ACC112 (cell line): Measurements from ENCODE around the gene ZNF608.

Source experiments
- H2AFZ ChIP-seq: fragments of 200-600 bp; sonication (generic); one replicate; pipeline ENCODE4 v1.6.0; 2017; ENCODE audit warnings: antibody characterized with exemption, low read length; ENCODE audit not compliant: unreplicated experiment
- H3K27ac ChIP-seq: fragments of 200-600 bp; sonication (generic); 2 replicates; pipeline ENCODE4 v1.5.1; 2014; ENCODE audit warnings: low read depth, mild to moderate bottlenecking, antibody characterized with exemption, low read length, moderate library complexity
- H3K27me3 ChIP-seq: fragments of 200-600 bp; sonication (generic); 2 replicates; pipeline ENCODE4 v1.6.1; 2014; ENCODE audit warnings: mild to moderate bottlenecking, antibody characterized with exemption, low read length, moderate library complexity, mixed read lengths; ENCODE audit not compliant: insufficient read depth
- H3K36me3 ChIP-seq: fragments of 200-600 bp; sonication (generic); 2 replicates; pipeline ENCODE4 v1.6.1; 2016; ENCODE audit warnings: mild to moderate bottlenecking, antibody characterized with exemption, low read length, moderate library complexity, mixed read lengths; ENCODE audit not compliant: insufficient read depth
- H3K4me1 ChIP-seq: fragments of 200-600 bp; sonication (generic); one replicate; pipeline ENCODE4 v1.6.1; 2016; ENCODE audit warnings: low read length, mixed read lengths; ENCODE audit not compliant: insufficient read depth, unreplicated experiment, control insufficient read depth
- H3K4me3 ChIP-seq: fragments of 200-600 bp; sonication (generic); 2 replicates; pipeline ENCODE4 v1.5.1; 2014; ENCODE audit warnings: mild to moderate bottlenecking, low read depth, low read length
- H3K79me2 ChIP-seq: fragments of 200-600 bp; sonication (generic); one replicate; pipeline ENCODE4 v1.6.0; 2016; ENCODE audit warnings: low read length; ENCODE audit not compliant: control insufficient read depth, unreplicated experiment, insufficient read depth

The ZNF608 gene

DNA sequence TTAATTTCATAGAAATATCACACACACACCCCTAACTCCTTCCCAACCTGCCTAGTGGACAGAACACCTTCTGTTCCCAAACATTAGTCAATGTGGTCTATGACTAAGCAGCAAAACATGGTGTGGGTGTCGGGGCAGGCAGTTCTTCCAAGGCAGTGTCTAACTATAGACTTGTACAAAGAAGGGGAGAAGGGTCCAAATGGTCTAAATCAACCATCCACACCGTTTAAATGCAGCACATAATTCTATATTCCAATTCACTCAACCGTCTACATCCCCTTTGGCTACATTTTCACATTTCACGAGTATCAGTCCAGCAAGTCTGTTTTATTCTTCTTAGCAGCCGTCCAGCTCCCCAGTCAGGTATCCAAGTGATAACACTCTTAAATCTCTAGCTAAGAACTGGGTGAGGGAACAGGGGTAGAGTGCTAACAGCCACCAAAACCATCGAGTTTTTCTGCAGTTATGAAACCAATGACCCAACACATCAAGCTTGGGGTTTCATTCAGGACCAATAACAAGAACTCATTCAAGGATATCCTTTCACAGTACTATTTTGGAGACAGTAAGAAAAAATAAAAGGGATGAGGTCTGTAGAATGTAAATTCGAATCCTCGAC is 3.3 kb downstream of the ZNF608 start:
- H3K4me3 ChIP-seq = peak overlapping the region; percentile 83
- H3K36me3 ChIP-seq = no peaks in the 10 kb centered on the region

DNA sequence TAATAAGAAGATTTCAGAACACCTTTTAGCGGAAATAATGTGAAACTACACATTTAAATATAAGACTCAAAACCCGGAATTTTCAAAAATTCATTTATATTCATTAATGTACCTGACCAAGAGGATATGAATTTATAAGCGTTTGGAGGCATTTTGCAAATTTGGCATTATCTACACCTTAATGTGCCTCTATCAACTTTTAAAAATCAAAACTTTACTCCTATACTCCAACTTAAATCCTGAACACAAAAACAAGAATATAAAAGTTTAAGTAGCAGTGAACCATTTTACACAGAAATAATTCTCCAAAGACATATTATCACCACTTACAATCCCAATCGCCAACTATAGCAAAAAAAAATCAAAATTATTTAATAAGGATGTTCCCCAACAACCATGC is 3.9 kb downstream of the ZNF608 start:
- Histone ChIP-seq H3K79me2 (peaks cover 38% of the 10 kb centered on the region), H3K27me3 (no peaks in the 10 kb centered on the region), H3K4me1 (peaks cover 36% of the 10 kb centered on the region), H3K36me3 (no peaks in the 10 kb centered on the region), H3K27ac (peak overlapping the region; percentile 48), H3K4me3 (peak overlapping the region; percentile 83), H2AFZ (no peak overlapping the region)

More for the DNA sequence above, 3.3 kb downstream of the ZNF608 start:
- peak overlapping the region; percentile 48 for H3K27ac ChIP-seq
- H3K27me3 ChIP-seq = no peaks in the 10 kb centered on the region
- H3K4me1 ChIP-seq = peaks cover 36% of the 10 kb centered on the region
- no peak overlapping the region for H2AFZ ChIP-seq
- peaks cover 35% of the 10 kb centered on the region for H3K79me2 ChIP-seq

DNA sequence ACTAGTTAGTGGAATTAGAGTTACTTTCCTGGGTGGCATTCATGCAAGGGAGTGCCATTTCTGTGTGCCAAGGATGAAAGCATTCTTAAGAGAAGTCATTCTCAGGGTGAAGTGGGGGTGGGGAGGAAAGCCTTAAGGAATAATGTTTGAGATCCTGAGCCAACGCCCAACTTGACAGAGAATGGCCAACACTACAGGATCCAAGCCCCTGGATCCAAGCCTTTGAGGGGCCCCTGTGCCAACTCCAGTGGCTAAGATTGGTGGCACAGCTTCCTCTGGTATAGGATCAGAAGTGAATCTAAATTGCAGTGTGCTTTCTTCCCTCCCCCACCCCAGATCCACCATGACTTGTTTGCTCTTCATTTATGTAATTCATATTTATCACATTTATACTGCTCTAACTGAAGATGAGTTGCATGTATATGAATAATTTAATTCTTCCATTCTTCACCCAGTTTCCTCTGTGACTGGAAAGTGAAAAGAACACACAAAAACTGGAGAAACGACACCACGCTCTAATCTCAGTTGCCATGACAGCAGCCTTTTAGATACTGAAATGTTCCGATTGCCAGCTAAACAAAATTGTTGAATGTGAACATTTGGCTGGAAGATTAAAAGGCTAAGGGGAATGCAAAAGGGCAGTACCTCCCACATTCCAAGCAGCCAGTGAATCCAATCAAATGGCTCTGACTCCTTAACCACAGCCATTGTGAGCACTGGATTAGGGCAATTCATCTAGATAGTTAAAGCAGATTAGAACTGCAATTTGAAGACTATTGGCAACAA is 4.5 kb downstream of the ZNF608 start:
- peak overlapping the region; percentile 83 for H3K4me3 ChIP-seq
- H2AFZ ChIP-seq = no peak overlapping the region
- peaks cover 36% of the 10 kb centered on the region for H3K4me1 ChIP-seq
- peak overlapping the region; percentile 48 for H3K27ac ChIP-seq
- H3K79me2 ChIP-seq = peaks cover 38% of the 10 kb centered on the region
- no peaks in the 10 kb centered on the region for H3K27me3 ChIP-seq
- H3K36me3 ChIP-seq = no peaks in the 10 kb centered on the region

DNA sequence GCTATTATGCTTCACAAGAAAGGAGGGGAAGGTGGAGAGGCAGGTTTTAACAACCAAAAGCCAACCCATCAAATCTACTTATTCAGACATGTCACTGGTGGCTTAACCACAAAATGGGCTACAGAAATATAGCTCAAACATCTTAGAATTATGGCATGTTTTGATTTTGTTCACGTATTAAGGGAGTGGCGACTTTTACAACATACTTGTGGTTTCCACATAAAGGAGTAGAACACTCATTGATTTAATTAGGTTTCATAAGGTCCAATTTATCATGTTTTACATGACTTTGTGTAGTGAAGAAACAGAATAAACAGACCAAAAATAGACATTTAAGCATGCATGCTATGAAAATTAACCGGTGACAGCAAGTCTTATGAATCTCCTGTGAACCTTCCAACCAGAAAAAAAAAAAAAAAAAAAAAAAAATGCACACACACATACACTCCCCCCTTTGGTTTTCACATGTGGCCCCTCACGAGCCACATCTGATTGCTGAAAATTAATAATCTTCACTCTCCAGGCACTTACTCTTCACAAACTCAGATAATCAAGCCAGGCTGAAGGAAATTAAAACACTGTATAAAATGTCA is 5.4 kb downstream of the ZNF608 start:
- H3K36me3 ChIP-seq = no peaks in the 10 kb centered on the region

DNA sequence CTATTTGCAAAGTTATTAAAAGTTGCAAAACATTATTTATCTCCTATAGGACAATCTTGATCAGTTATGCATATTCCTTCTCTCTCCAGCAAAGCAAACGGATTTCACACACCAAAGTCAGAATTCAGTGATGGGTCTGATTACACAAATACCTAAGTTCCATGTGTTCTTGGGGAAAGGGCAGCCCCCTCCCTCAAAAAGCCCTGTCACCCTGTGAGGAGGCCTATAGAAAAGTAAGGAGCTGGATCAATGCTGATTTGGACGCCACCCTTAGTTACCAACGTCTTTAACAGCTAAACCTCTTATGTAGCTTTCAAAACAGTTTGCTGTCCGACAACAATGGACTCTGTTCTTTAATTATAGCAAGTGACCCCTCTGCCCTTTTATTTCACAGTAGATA is 6.4 kb downstream of the ZNF608 start:
- Histone ChIP-seq H3K4me3 (no peak overlapping the region), H2AFZ (no peak overlapping the region), H3K27ac (no peak overlapping the region), H3K27me3 (no peaks in the 10 kb centered on the region), H3K4me1 (peaks cover 38% of the 10 kb centered on the region), H3K36me3 (no peaks in the 10 kb centered on the region), H3K79me2 (peaks cover 32% of the 10 kb centered on the region)

More for the DNA sequence above, 5.4 kb downstream of the ZNF608 start:
- H2AFZ ChIP-seq = no peak overlapping the region
- no peak overlapping the region for H3K27ac ChIP-seq
- peaks cover 38% of the 10 kb centered on the region for H3K79me2 ChIP-seq
- H3K4me3 ChIP-seq = no peak overlapping the region
- no peaks in the 10 kb centered on the region for H3K27me3 ChIP-seq
- H3K4me1 ChIP-seq = peaks cover 41% of the 10 kb centered on the region

DNA sequence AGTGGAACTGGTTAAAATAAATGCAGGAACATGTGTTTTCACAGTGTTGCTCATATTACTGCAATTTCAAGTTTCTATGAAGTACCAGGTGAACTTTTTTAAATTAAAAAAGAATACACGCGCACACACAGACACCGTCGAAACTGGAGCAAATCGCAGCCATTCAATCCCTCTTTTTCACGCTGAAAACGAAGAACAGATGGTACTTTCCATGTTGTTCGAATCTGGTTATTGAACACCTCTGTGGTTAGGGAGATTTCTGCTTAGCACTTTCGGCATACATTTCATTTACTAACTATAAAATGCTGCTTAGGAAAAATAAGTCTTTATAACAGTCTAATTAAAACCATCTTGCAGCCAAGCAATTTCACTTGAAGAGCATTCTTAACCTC is 6.8 kb downstream of the ZNF608 start:
- H3K79me2 ChIP-seq = peaks cover 32% of the 10 kb centered on the region
- H3K4me1 ChIP-seq = peaks cover 38% of the 10 kb centered on the region
- H3K27me3 ChIP-seq = no peaks in the 10 kb centered on the region
- H2AFZ ChIP-seq = no peak overlapping the region
- H3K36me3 ChIP-seq = no peaks in the 10 kb centered on the region
- no peak overlapping the region for H3K4me3 ChIP-seq
- H3K27ac ChIP-seq = no peak overlapping the region

DNA sequence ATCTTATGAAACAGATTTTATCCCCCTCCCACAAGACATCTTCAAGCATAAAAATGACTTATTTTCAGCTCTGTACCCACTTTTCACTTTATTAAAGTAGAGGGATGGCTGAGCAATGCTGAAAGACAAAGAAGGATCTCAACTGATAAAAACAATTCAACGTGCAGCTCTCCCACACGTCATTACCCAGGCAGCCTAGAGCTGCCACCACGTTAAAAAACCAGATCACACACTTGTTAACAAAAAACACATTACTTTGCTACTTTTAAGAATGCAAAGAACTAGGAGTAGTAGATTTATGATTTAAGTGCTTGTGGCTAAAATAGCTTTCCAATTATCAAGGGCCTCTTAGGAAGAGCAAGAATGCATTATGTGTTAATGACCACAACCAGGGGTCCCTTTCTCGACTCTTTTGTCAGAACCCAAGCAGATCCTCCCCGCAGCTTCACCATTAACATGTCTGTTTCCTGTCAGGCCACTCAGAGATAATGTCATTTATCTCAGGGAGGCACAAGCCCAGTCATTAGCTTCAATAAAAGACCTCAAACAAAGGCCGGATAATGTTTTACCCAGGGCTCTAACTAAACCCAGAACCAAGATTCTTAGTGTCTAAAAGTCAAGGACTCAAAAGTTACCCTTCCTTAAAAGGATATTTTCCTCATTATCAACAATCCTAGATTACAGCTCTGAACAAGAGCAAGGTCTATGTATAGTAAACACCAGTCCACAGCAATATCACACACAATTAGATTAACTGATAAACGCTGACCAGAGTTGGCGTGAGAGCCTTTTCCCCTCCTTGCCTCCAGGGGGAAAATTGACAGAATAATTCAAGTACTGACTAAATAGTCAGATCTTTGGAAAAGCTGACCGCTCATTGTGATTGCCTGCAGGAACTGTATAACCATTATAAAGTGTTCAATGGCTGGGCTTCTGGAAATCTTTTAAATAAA is 7.5 kb downstream of the ZNF608 start:
- Histone ChIP-seq H3K27ac (no peak overlapping the region), H2AFZ (no peak overlapping the region), H3K36me3 (no peaks in the 10 kb centered on the region), H3K4me3 (no peak overlapping the region), H3K79me2 (peaks cover 31% of the 10 kb centered on the region), H3K4me1 (peaks cover 38% of the 10 kb centered on the region), H3K27me3 (no peaks in the 10 kb centered on the region)

DNA sequence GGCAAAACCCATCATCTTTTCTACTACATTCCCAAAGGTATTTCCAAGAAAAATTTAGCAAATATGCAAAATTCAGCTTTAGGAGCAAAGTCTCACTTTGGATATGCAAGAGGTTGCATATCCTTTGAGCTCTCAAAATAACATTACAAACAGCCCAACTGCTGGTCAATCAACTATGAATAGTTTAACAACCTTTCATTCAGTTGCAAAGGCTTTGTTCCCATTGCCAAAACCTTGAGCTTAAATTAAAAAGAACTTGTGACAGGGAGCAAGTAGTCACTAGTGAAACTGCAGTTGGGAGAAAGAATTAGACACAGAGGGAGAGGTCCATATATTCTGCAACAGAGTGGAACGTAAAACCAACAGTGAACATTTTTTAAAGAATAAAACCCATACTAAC is 8.8 kb downstream of the ZNF608 start:
- no peaks in the 10 kb centered on the region for H3K27me3 ChIP-seq
- H3K4me1 ChIP-seq = peaks cover 28% of the 10 kb centered on the region
- H3K36me3 ChIP-seq = no peaks in the 10 kb centered on the region
- no peak overlapping the region for H3K4me3 ChIP-seq
- peaks cover 24% of the 10 kb centered on the region for H3K79me2 ChIP-seq
- H3K27ac ChIP-seq = no peak overlapping the region
- no peak overlapping the region for H2AFZ ChIP-seq

DNA sequence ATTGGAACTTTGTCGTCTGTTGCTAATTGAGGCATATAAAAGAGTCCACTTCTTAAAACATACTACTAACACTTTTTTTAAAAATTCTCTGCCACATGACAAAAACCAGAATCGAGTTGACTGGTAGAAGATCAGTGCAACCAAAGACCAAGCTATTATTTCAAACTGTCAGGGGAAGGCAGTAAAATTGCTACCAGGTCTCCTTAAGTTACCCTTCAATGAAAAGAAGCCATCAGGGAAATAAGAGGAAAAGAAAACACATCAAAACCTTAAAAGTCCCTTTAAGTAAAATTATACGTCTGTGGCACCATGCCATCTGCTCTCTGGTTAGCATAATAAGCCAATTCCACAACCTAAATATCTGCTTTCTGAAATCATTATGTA is 9.6 kb downstream of the ZNF608 start:
- Histone ChIP-seq H3K27ac (no peak overlapping the region), H3K27me3 (no peaks in the 10 kb centered on the region), H3K4me3 (no peak overlapping the region), H3K36me3 (no peaks in the 10 kb centered on the region), H2AFZ (no peak overlapping the region), H3K79me2 (peaks cover 24% of the 10 kb centered on the region), H3K4me1 (peaks cover 19% of the 10 kb centered on the region)

DNA sequence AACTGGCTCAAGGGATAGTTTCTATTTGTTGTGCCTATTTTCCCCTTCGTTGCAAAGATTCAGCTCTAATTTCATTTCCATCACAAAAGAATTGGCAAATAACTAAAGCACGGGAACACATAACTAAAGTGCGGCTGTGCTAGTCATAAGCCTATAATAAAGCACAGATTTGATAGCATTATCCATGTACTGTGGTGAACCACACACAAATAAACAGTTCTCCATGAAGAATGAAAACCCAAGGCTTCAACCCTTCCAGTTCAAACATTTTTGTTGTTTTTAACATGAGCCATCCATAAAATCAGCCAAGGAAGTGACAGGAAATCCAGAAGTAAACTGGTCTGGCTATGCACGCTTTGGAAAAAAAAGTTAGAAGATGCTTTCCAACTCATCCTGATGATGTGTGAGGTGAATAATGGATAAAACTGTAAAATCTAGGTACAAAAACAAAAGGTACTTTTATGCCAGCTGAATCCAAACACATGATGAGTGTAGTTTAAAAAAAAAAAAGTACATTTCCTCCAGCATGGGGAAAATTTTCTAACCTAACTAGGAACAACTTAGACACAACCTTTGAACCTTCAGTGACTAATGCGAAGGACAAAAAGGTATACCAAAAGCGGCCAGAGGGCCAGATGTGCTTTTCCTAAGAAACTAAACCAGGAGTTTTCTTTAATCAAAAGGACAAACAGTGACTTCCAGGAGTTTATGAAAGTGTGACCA is 10.2 kb downstream of the ZNF608 start:
- Histone ChIP-seq H3K79me2 (peaks cover 19% of the 10 kb centered on the region), H3K36me3 (no peaks in the 10 kb centered on the region), H3K4me3 (peak overlapping the region; percentile 69), H3K27ac (peak overlapping the region; percentile 58), H2AFZ (peak overlapping the region; percentile 91), H3K4me1 (peaks cover 15% of the 10 kb centered on the region), H3K27me3 (no peaks in the 10 kb centered on the region)
